ENCODE results near the gene SAPCD2. TPM values are rescaled to one million over a fixed set of nuclear protein-coding genes. Genes with fewer than 3 reads are reported as not detected.

The SAPCD2 gene
- total RNA-seq, 1 donor from 2014 or later: 2.6 TPM

- DNase-seq (ENCODE audit: low spot score): no peak
Observed at GRCh38 chr9:137019891-137020683, 50.3 kb downstream of the SAPCD2 start.

- no peak for DNase-seq (ENCODE audit: low spot score)
Observed at GRCh38 chr9:137018761-137019559, 51.4 kb downstream of the SAPCD2 start.

- DNase-seq (ENCODE audit: low spot score): no peak
Observed at GRCh38 chr9:137017791-137018497, 52.4 kb downstream of the SAPCD2 start.

- no peak for DNase-seq (ENCODE audit: low spot score)
Observed at GRCh38 chr9:137017071-137017470, 53.3 kb downstream of the SAPCD2 start.

- no peak for DNase-seq (ENCODE audit: low spot score)
Observed at GRCh38 chr9:137016436-137016835, 53.9 kb downstream of the SAPCD2 start.

GRCh38 chr9:137015976-137016375 is 54.4 kb downstream of the SAPCD2 start:
- no peak for DNase-seq (ENCODE audit: low spot score)

GRCh38 chr9:137015540-137015930 is 54.8 kb downstream of the SAPCD2 start:
- DNase-seq (ENCODE audit: low spot score): no peak

GRCh38 chr9:137014776-137015539 is 55.4 kb downstream of the SAPCD2 start:
- no peak for DNase-seq (ENCODE audit: low spot score)

- no peak for DNase-seq (ENCODE audit: low spot score)
Observed at GRCh38 chr9:137014166-137014565, 56.2 kb downstream of the SAPCD2 start.

- DNase-seq (ENCODE audit: low spot score): no peak
Observed at GRCh38 chr9:137013571-137013940, 56.8 kb downstream of the SAPCD2 start.

- DNase-seq (ENCODE audit: low spot score): no peak
Observed at GRCh38 chr9:137012694-137013570, 57.4 kb downstream of the SAPCD2 start.

Other genes with a start within 250 kb of the SAPCD2 start
- gene AJM1, start 228.1 kb downstream of the SAPCD2 start, total RNA-seq (ENCODE audit: insufficient read depth, low replicate concordance): 1.4 TPM
- 49.1 TPM for gene PHPT1, start 221.1 kb downstream of the SAPCD2 start, total RNA-seq (ENCODE audit: insufficient read depth, low replicate concordance)
- 4.6 TPM for gene MAMDC4, start 218.2 kb downstream of the SAPCD2 start, total RNA-seq (ENCODE audit: insufficient read depth, low replicate concordance)
- 217 TPM for gene EDF1, start 204.2 kb downstream of the SAPCD2 start, total RNA-seq (ENCODE audit: insufficient read depth, low replicate concordance)
- gene TRAF2, start 184.0 kb downstream of the SAPCD2 start, total RNA-seq (ENCODE audit: insufficient read depth, low replicate concordance): 5.1 TPM
- gene FBXW5, start 125.8 kb downstream of the SAPCD2 start, total RNA-seq (ENCODE audit: insufficient read depth, low replicate concordance): 75.8 TPM
- not detected for gene C8G, start 125.3 kb downstream of the SAPCD2 start, total RNA-seq (ENCODE audit: insufficient read depth, low replicate concordance)
- gene LCN12, start 118.3 kb downstream of the SAPCD2 start, total RNA-seq (ENCODE audit: insufficient read depth, low replicate concordance): not detected
- gene PTGDS, start 93.1 kb downstream of the SAPCD2 start, total RNA-seq (ENCODE audit: insufficient read depth, low replicate concordance): 49.6 TPM
- gene LCNL1, start 87.6 kb downstream of the SAPCD2 start, total RNA-seq (ENCODE audit: insufficient read depth, low replicate concordance): 0.72 TPM
- gene PAXX, start 78.1 kb downstream of the SAPCD2 start, total RNA-seq (ENCODE audit: insufficient read depth, low replicate concordance): 10.6 TPM
- gene CLIC3, start 74.0 kb downstream of the SAPCD2 start, total RNA-seq (ENCODE audit: insufficient read depth, low replicate concordance): 24.3 TPM
- 20.2 TPM for gene ABCA2, start 42.3 kb downstream of the SAPCD2 start, total RNA-seq (ENCODE audit: insufficient read depth, low replicate concordance)
- gene FUT7, start 38.5 kb downstream of the SAPCD2 start, total RNA-seq (ENCODE audit: insufficient read depth, low replicate concordance): 0.96 TPM
- 6.5 TPM for gene NPDC1, start 24.4 kb downstream of the SAPCD2 start, total RNA-seq (ENCODE audit: insufficient read depth, low replicate concordance)
- gene ENTPD2, start 16.5 kb downstream of the SAPCD2 start, total RNA-seq (ENCODE audit: insufficient read depth, low replicate concordance): not detected
- gene UAP1L1, start 7.0 kb upstream of the SAPCD2 start, total RNA-seq (ENCODE audit: insufficient read depth, low replicate concordance): 8.2 TPM
- 41.4 TPM for gene MAN1B1, start 16.4 kb upstream of the SAPCD2 start, total RNA-seq (ENCODE audit: insufficient read depth, low replicate concordance)
- gene DPP7, start 44.2 kb upstream of the SAPCD2 start, total RNA-seq (ENCODE audit: insufficient read depth, low replicate concordance): 67.9 TPM
- 5.1 TPM for gene GRIN1, start 68.6 kb upstream of the SAPCD2 start, total RNA-seq (ENCODE audit: insufficient read depth, low replicate concordance)
- not detected for gene LRRC26, start 99.5 kb upstream of the SAPCD2 start, total RNA-seq (ENCODE audit: insufficient read depth, low replicate concordance)
- gene TMEM210, start 101.5 kb upstream of the SAPCD2 start, total RNA-seq (ENCODE audit: insufficient read depth, low replicate concordance): not detected
- gene ANAPC2, start 118.0 kb upstream of the SAPCD2 start, total RNA-seq (ENCODE audit: insufficient read depth, low replicate concordance): 18.3 TPM
- 30.8 TPM for gene SSNA1, start 118.1 kb upstream of the SAPCD2 start, total RNA-seq (ENCODE audit: insufficient read depth, low replicate concordance)
- 2.2 TPM for gene TPRN, start 130.2 kb upstream of the SAPCD2 start, total RNA-seq (ENCODE audit: insufficient read depth, low replicate concordance)
- 33.0 TPM for gene TMEM203, start 135.1 kb upstream of the SAPCD2 start, total RNA-seq (ENCODE audit: insufficient read depth, low replicate concordance)
- gene NDOR1, start 135.1 kb upstream of the SAPCD2 start, total RNA-seq (ENCODE audit: insufficient read depth, low replicate concordance): 0.72 TPM
- gene RNF208, start 151.7 kb upstream of the SAPCD2 start, total RNA-seq (ENCODE audit: insufficient read depth, low replicate concordance): not detected
- 0.96 TPM for gene CYSRT1, start 154.6 kb upstream of the SAPCD2 start, total RNA-seq (ENCODE audit: insufficient read depth, low replicate concordance)
- gene RNF224, start 156.9 kb upstream of the SAPCD2 start, total RNA-seq (ENCODE audit: insufficient read depth, low replicate concordance): not detected
- gene SLC34A3, start 160.3 kb upstream of the SAPCD2 start, total RNA-seq (ENCODE audit: insufficient read depth, low replicate concordance): not detected
- 48.9 TPM for gene TUBB4B, start 170.7 kb upstream of the SAPCD2 start, total RNA-seq (ENCODE audit: insufficient read depth, low replicate concordance)
- 1.9 TPM for gene STPG3, start 180.7 kb upstream of the SAPCD2 start, total RNA-seq (ENCODE audit: insufficient read depth, low replicate concordance)
- 18.8 TPM for gene NELFB, start 184.8 kb upstream of the SAPCD2 start, total RNA-seq (ENCODE audit: insufficient read depth, low replicate concordance)
- gene TOR4A, start 207.2 kb upstream of the SAPCD2 start, total RNA-seq (ENCODE audit: insufficient read depth, low replicate concordance): 4.3 TPM
- gene NRARP, start 231.7 kb upstream of the SAPCD2 start, total RNA-seq (ENCODE audit: insufficient read depth, low replicate concordance): 1.9 TPM